Esophagus squamous epithelium (tissue), 4 donors: ENCODE data around the gene KLHL14.

Source experiments
- CTCF ChIP-seq, 6 experiments: fragments of 450-650 bp in 4 of 6; fragments of 200-600 bp in 2 of 6; sonication (generic) in 2 of 6; IDR thresholded peaks; one replicate each; pipeline ENCODE4 v1.5.1; 2016 to 2019; ENCODE audit warnings: antibody characterized with exemption in 6 of 6, mild to moderate bottlenecking in 4 of 6, moderate library complexity in 4 of 6
- POLR2A ChIP-seq, 4 donors: fragments of 450-650 bp; IDR thresholded peaks; one replicate each; pipeline ENCODE4 v1.6.1; 2017; ENCODE audit warnings: antibody characterized with exemption in 4 of 4, mild to moderate bottlenecking in 4 of 4, moderate library complexity in 3 of 4

- TF ChIP-seq CTCF (IDR thresholded peaks at IDR 0.05) (peak in 1 of 6 experiments; percentile 4), POLR2A (IDR thresholded peaks at IDR 0.05) (no peak)
Measured at GRCh38 chr18:32669549-32670165, 103.2 kb downstream of the KLHL14 start.
